ENCODE data around the gene MBD3L1.

DNA sequence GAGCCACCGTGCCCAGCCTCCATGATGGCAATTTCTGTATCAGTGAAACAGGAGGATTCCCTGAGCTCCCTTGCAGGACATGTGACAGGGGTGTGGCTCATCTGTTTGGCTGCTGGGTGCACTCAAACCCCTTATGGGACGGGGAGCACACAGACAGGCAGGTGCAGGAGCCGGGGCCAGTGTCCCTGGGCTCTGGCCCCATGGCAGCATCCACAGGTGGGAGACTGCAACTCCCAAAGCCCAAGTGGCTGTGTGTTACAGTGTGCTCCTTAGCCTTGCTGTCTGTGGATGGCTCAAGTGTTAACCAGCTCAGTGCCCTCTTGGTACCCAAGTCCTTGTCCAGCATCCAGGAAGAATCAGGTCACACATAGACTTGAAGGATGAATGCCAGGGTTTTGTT, 14.6 kb downstream of the MBD3L1 start:
- TF ChIP-seq, protein P1, sequence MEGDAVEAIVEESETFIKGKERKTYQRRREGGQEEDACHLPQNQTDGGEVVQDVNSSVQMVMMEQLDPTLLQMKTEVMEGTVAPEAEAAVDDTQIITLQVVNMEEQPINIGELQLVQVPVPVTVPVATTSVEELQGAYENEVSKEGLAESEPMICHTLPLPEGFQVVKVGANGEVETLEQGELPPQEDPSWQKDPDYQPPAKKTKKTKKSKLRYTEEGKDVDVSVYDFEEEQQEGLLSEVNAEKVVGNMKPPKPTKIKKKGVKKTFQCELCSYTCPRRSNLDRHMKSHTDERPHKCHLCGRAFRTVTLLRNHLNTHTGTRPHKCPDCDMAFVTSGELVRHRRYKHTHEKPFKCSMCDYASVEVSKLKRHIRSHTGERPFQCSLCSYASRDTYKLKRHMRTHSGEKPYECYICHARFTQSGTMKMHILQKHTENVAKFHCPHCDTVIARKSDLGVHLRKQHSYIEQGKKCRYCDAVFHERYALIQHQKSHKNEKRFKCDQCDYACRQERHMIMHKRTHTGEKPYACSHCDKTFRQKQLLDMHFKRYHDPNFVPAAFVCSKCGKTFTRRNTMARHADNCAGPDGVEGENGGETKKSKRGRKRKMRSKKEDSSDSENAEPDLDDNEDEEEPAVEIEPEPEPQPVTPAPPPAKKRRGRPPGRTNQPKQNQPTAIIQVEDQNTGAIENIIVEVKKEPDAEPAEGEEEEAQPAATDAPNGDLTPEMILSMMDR (IDR thresholded peaks at IDR 0.05; ENCODE audit: low read length), result no peak
- TF ChIP-seq EZH2 (IDR thresholded peaks at IDR 0.05; ENCODE audit: borderline replicate concordance, low read length), result no peak
